Dedifferentiated amniotic fluid mesenchymal stem cell (primary cell): ENCODE measurements around the gene EDDM13.
"Not testable (repeated sequence)": the region's sequence is repeated elsewhere in the genome, so short reads cannot be mapped to it uniquely, and the experiment has no call there.

Experiments
- DNase-seq: peaks from one replicate; pipeline ENCODE4 v3.0.0-alpha.2; 2016; ENCODE audit errors: extremely low spot score

EDDM13 gene

DNA sequence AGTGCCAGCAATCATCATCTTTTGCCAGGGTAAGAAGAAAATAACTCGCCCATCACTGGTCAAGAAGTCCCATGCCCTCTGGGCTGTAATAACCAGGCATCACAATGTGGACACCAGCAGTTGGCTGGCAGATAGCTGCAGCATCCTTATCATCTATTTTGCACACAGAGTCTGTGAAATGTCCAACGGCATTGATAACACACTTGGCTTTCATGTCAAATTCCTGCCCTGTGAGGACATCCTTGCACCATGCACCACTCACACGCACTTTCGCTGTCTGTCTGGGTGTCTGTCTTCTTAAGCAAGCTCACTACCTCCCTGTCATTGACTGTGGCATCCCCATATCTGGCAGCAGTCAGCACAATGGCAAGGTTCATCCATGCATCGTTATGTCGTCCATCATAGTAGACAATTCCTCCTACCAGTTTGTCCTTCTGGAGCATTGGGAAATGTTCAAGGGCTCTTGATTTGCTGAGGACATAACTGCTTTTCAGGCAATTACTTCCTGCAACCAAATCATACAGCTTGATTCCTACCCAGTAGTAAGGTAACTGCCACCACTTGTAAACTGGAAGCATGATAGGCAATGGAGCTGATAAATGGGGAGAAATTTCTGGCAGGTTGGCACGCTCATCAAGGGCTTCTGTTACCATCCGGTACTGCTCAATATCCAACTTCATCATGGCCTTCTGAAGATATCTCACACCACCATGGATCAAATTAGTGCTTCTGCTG lies 48.9 kb downstream of the EDDM13 start:
- no peak for DNase-seq

DNA sequence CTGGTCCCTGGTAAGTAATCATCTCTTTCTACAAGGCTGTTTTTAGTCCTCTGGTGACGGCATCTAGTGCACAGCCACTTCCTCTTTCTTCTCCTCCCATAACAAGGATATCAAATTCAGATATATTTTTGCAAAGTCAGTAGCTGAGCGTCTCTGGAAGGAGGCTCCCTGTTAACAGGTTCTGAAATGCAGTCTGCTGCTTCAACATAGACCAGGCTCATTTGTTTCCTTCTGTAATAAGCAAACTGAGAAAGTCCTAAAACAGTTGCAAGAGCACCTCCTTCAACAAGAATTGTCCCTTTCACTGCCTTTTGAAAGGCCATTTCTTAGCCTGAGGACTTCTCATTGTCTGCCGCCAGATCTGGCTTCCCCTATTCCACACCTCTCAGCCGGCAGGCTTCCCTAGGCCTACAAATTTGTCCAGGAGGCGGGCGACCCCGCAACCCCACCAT lies 49.5 kb downstream of the EDDM13 start:
- DNase-seq, result no peak

DNA sequence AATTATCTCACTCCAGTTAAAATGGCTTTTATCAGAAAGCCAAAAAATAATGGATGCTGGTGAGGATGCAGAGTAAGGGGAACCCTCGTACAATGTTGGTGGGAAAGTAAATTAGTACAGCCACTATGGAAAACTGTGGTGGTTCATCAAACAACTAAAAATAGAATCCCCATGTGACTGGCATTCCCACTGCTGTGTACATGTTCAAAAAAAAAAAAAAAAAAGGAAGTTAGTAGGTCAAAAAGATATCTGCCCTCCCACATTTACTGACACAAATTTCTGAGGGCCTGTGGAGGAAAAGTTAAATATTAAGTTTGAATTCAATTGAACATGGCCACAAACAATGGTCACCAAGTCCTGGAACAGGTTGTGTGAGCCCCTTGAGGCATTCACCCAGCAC lies 51.9 kb downstream of the EDDM13 start:
- no peak for DNase-seq

DNA sequence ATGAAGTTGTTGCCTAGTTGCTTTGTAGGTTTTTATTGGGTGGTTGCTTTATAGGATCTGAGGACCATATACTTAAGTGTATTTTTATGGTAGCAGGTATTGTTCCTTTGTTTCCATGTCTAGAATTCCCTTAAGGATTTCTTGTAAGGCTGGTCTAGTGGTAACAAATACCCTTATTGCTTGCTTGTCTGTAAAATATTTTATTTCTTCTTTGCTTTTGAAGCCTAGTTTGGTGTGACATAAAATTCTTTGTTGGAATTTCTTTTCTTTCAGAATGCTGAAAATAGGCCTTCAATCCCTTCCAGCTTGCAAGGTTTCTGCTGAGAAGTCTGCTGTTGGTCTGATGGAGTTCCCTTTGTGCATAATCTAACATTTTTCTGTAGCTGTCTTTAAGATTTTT lies 60.1 kb downstream of the EDDM13 start:
- no peak for DNase-seq

DNA sequence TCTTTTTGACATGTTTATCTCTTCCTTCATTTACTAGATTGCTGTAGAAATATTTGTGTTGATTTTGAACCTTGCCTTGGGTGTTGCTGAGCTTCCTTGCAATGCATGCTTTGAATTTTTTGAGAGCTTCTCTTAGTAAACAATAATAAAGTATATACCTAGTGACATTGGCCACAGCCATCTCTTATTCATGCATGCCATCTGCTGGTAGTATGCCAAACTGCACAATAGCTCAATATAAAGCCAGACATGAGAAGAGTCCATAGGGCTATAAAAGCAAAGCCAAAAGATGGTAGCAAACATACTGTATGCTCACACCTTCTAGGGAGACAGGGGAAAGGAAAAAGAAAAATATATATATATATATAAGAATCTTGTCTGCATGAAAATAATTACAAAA lies 61.0 kb downstream of the EDDM13 start:
- no peak for DNase-seq

DNA sequence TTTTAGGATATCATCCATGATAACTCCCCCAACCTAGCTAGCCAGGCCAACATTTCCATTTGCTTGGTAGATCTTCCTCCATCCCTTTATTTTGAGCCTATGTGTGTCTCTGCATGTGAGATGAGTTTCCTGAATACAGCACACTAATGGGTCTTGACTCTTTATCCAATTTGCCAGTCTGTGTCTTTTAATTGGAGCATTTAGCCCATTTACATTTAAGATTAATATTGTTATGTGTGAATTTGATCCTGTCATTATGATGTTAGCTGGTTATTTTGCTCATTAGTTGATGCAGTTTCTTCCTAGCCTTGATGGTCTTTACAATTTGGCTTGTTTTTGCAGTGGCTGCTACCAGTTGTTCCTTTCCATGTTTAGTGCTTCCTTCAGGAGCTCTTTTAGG lies 62.8 kb downstream of the EDDM13 start:
- not testable (repeated sequence) for DNase-seq

DNA sequence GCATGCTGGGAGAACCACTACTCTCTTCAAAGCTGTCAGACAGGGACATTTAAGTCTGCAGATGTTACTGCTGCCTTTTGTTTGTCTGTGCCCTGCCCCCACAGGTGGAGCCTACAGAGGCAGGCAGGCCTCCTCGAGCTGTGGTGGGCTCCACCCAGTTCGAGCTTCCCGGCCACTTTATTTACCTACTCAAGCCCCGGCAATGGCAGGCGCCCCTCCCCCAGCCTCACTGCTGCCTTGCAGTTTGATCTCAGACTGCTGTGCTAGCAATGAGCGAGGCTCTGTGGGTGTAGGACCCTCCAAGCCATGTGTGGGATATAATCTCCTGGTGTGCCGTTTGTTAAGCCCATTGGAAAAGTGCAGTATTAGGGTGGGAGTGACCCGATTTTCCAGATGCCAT lies 64.5 kb downstream of the EDDM13 start:
- not testable (repeated sequence) for DNase-seq

DNA sequence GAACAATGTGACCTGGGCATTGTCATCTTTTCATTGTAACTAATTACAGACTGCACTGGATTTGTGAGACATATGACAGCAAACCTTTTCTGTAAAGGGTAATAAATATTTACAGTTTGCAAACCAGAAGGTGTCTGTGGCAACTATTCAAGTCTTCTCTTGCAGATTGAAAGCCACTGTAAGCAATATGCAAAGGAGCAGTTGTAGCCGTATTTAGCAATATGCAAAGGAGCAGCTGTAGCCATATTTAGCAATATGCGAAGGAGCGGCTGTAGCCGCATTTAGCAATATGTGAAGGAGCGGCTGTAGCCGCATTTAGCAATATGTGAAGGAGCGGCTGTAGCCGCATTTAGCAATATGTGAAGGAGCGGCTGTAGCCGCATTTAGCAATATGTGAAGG lies 66.5 kb downstream of the EDDM13 start:
- not testable (repeated sequence) for DNase-seq

DNA sequence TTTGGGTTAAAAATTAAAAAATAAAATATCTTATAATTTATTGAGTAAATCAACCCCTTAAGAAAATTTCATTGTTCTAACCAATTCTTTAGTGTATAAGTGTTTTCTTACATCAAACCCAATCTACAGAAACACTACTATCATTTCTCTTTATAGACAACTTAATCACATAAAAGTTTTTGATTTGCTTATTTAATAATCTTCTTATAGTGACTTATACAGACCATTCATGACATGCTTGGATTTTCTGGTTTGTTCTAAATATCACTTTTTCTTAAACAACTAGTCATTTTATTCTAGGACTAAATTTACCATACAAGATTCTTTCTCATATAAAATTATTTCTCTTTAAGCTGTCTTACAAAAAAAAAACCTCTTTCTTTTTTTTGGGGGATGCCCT lies 69.4 kb downstream of the EDDM13 start:
- no peak for DNase-seq

DNA sequence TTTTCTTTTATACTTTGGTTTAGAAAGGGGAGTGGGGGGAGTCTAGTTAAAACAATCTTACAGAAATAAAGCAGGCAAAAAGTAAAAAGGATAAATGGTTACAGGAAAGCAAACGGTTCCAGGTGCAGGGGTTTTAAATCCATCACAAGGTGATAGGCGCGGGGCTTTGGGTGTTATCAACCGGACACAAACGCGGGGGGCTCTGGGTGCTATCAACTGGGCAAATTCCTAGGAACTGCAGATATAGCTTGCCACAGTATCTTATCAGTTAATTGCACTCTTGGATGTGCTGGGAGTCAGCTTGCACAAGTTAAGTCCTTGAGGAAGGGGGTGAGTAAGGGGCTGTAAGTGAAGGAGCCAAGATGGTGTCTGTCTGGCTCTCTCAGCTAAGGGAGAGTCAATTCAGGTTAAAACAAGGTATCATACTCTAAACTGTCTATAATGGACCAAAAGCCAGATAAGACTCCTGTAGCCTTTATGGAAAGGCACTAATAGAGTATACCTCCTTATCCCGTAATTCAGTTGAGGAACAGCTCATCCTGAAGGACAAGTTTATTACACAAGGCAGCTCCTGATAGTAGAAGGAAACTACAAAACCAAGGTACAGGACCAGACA lies 74.7 kb downstream of the EDDM13 start:
- no peak for DNase-seq

DNA sequence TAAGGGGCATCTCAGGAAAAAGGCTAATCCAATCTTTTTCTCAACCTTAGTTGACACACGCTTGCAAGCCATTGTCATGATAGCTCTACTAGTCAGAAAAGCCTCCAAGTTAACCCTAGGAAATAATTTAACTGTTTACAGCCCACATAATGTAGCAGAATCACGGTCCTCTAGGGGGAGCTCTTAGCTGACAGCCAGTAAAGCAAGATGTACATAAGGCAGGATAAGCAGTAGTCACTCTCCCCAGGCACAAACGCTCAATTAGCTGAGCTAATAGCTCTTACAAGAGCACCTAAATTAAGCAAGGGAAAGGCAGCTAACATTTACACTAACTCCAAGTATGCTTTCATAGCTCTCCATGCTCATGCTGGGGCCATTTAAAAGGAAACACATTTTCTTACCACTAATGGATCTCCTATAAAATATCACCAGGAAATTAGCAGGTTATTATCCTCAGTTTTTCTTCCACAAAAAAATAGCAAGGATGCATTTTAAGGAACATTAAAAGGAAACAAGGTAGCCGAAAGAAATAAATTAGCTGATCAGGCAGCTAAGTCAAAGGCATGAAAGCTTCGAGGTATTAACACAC lies 75.8 kb downstream of the EDDM13 start:
- no peak for DNase-seq

DNA sequence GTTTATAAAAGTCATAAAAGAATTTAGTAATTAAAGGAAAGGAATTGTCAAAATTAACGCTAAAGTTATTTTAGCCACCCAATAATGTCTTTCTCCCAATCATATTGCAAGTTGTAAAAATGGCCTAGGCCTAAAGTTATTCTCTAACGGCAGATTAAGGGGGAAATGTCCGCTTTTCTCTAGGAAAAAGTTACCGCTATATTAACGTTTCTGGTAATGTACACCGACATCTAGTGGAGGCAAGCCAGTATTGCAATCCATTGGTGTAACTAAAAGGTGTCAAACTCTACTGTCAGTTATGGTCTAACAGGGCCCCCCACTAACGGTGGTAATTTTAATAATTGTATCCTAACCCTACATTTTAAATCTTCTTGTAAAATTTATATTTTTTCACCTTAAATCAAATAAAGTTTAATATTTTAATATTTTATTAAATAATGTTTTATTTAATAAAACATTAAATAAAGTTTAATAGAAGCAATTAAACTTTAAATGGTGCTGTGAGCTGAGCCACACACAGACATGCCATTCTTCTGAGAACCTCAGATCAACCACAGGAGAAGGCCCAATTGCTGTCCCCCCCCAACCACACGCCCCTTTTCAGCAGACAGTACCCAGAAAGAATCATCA lies 78.0 kb downstream of the EDDM13 start:
- peak; percentile 45 for DNase-seq

DNA sequence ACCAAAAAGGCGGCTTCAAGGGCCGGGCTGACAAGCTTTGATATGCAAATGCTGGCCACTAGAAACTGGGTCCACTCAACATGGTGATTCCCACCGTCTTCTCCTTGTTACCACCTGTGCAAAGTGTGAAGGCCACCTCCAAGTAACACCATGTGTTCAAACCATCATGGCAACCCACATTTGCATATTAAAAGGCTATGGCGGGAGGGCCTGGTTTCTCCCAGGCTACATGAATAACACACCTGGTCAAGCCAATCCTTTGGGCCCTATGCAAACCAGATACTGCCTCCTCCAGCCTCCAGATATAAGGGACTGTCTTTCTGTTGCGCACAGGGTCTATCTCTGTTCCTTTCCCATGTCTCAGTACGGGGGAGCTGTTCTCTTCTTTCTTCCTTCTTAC lies 78.7 kb downstream of the EDDM13 start:
- no peak for DNase-seq

DNA sequence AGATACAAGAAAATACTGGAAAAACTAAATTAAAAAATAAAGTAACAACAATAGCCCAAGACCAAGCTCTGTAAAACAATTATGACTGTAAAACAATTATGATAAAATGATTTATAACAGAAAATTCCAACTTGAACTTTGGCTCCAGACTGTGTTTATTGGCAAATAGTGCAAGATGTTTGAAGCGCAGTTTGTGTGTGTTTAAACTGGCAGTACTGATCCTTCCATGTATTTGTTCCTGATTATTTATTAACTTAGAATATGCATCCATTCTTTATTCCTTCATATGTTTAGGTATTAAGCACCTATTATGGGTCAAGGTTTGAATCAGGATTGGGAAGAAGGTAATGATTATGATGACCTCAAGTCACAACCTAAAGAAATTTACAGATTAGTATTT lies 83.0 kb downstream of the EDDM13 start:
- DNase-seq, result no peak

DNA sequence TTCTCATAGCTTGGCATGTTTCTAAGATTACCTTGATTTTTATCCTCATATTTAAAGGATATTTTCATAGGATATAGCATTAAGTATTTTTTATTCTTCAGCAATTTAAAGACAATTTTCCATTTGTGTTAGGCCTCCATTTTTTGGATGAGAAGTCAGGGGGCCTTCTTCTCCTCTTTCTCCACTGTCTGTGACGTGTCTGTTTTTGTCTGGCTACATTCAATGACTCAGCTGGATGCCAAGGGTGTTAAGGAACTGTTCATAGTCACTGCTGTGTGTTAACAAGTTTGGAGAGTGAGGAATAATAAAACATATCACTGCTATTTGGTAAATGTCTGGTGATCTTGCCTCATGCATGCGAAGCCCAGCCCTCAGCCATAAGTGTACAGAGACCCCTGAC lies 84.4 kb downstream of the EDDM13 start:
- no peak for DNase-seq
